ENCODE data around the gene TBP.
"Not testable (repeated sequence)": the region's sequence is repeated elsewhere in the genome, so short reads cannot be mapped to it uniquely, and the experiment has no call there.

The TBP gene

GRCh38 chr6:170596426-170596825 lies 42.3 kb downstream of the TBP start:
- no peak overlapping the region for H3K4me3 ChIP-seq (ENCODE audit: low read depth, low read length)
- TF ChIP-seq CTCF (IDR thresholded peaks at IDR 0.05; ENCODE audit: low read depth, low read length): no peak
- no peaks in the 10 kb centered on the region for H3K36me3 ChIP-seq
- DNase-seq: peak; percentile 42
- H3K9me3 ChIP-seq (ENCODE audit: severe bottlenecking): peaks cover 5% of the 10 kb centered on the region
- no peaks in the 10 kb centered on the region for H3K27me3 ChIP-seq (ENCODE audit: insufficient read depth, low read depth, severe bottlenecking)
- H3K27ac ChIP-seq: no peak overlapping the region

- Histone ChIP-seq H3K27me3 (ENCODE audit: insufficient read depth, low read depth, severe bottlenecking) (no peaks in the 10 kb centered on the region), H3K4me3 (ENCODE audit: low read depth, low read length) (no peak overlapping the region), H3K27ac (no peak overlapping the region), H3K9me3 (ENCODE audit: severe bottlenecking) (peaks cover 5% of the 10 kb centered on the region), H3K36me3 (no peaks in the 10 kb centered on the region)
- TF ChIP-seq CTCF (IDR thresholded peaks at IDR 0.05; ENCODE audit: low read depth, low read length): no peak
- DNase-seq: no peak
Measured at GRCh38 chr6:170597278-170597677, 43.1 kb downstream of the TBP start.

GRCh38 chr6:170605574-170606259 lies 51.5 kb downstream of the TBP start:
- Histone ChIP-seq H3K9me3 (ENCODE audit: severe bottlenecking) (no peaks in the 10 kb centered on the region), H3K27ac (no peak overlapping the region), H3K36me3 (no peaks in the 10 kb centered on the region), H3K4me3 (ENCODE audit: low read depth, low read length) (no peak overlapping the region), H3K27me3 (ENCODE audit: insufficient read depth, low read depth, severe bottlenecking) (no peaks in the 10 kb centered on the region)
- no peak for TF ChIP-seq CTCF (IDR thresholded peaks at IDR 0.05; ENCODE audit: low read depth, low read length)
- DNase-seq: no peak

GRCh38 chr6:170609225-170609624 lies 55.1 kb downstream of the TBP start:
- H3K27me3 ChIP-seq (ENCODE audit: insufficient read depth, low read depth, severe bottlenecking); H3K4me3 ChIP-seq (ENCODE audit: low read depth, low read length); H3K9me3 ChIP-seq (ENCODE audit: severe bottlenecking); DNase-seq; H3K36me3 ChIP-seq; H3K27ac ChIP-seq: not testable (repeated sequence)
- TF ChIP-seq CTCF (IDR thresholded peaks at IDR 0.05; ENCODE audit: low read depth, low read length): 0 out of 2 replicates have a peak, but pooled peaks have one; percentile 27

GRCh38 chr6:170612256-170612804 lies 58.2 kb downstream of the TBP start:
- not testable (repeated sequence) for H3K9me3 ChIP-seq (ENCODE audit: severe bottlenecking); H3K27ac ChIP-seq; H3K27me3 ChIP-seq (ENCODE audit: insufficient read depth, low read depth, severe bottlenecking); DNase-seq; H3K36me3 ChIP-seq; H3K4me3 ChIP-seq (ENCODE audit: low read depth, low read length)

- not testable (repeated sequence) for H3K36me3 ChIP-seq; DNase-seq; H3K27ac ChIP-seq; H3K9me3 ChIP-seq (ENCODE audit: severe bottlenecking); H3K4me3 ChIP-seq (ENCODE audit: low read depth, low read length); H3K27me3 ChIP-seq (ENCODE audit: insufficient read depth, low read depth, severe bottlenecking)
Measured at GRCh38 chr6:170616020-170616554, 61.9 kb downstream of the TBP start.

Measured in WERI-Rb-1 (cell line).